GM12878 (cell line): Measurements from ENCODE around the gene PDZRN3. TPM values are rescaled to one million over a fixed set of nuclear protein-coding genes. Genes with fewer than 3 reads are reported as not detected.

Source experiments
- ATAC-seq: fragments of 200-7000 bp; cut with Tn5 transposase; 3 replicates; pipeline ENCODE4 v1.9.1; 2020; ENCODE audit warnings: mild to moderate bottlenecking, moderate library complexity
- BruUV-seq: library from RNA; stranded (reverse); fragments of 400-500 nt; replicated peaks from 2 replicates; lab custom pipeline; 2021; lab: Mats Ljungman, UMichigan
- CTCF ChIA-PET: fragments of 300-600 bp; sonication (Branson Sonifier 250); formaldehyde crosslinking; extraction: SDS; loops from one replicate; lab custom pipeline; 2021; ENCODE audit warnings: inconsistent platforms; lab: Yijun Ruan, JAX
- POLR2A ChIA-PET: fragments of 350-600 bp; formaldehyde crosslinking; extraction: SDS; loops from one replicate; lab custom pipeline; 2021; ENCODE audit warnings: inconsistent platforms; lab: Charles Lee
- RAD21 ChIA-PET: fragments of 300-600 bp; sonication (Branson Sonifier 250); formaldehyde crosslinking; loops from one replicate; lab custom pipeline; 2023; ENCODE audit warnings: antibody characterized with exemption; ENCODE audit not compliant: unreplicated experiment; lab: Charles Lee
- SMC1A ChIA-PET: fragments of 300-600 bp; sonication (Branson Sonifier 250); formaldehyde crosslinking; loops from one replicate; lab custom pipeline; 2023; ENCODE audit not compliant: unreplicated experiment, uncharacterized antibody; lab: Charles Lee
- DNase-seq: peaks from one replicate; pipeline ENCODE4 v3.0.0-alpha.2; 2011; ENCODE audit warnings: low read depth, low spot score
- FAIRE-seq: peaks from 3 replicates; lab custom pipeline; 2011; peaks lifted over from hg19 to GRCh38; lab: Jason Lieb, UNC
- H2AFZ ChIP-seq: 2 replicates; pipeline ENCODE4 v1.6.0; 2011; ENCODE audit warnings: low read depth, low read length, control low read depth; ENCODE audit not compliant: control insufficient read depth
- H3K27ac ChIP-seq: 2 replicates; pipeline ENCODE4 v1.5.1; 2011; ENCODE audit warnings: control low read depth; ENCODE audit not compliant: control insufficient read depth, insufficient read depth
- H3K27me3 ChIP-seq, 2 experiments: replicated peaks in 1 of 2; 2 replicates each; pipeline versions ENCODE4 v1.6.0 to v1.6.1; 2011; ENCODE audit warnings: low read length in 1 of 2; ENCODE audit not compliant: control insufficient read depth in 2 of 2, insufficient read depth in 2 of 2
- H3K36me3 ChIP-seq, 2 experiments: 2 replicates each; pipeline ENCODE4 v1.5.1; 2011; ENCODE audit warnings: low read length in 1 of 2; ENCODE audit not compliant: control insufficient read depth in 2 of 2, insufficient read depth in 2 of 2
- H3K4me1 ChIP-seq: 2 replicates; pipeline ENCODE4 v1.6.1; 2011; ENCODE audit warnings: mild to moderate bottlenecking, low read length, moderate library complexity, mixed read lengths; ENCODE audit not compliant: control insufficient read depth, insufficient read depth
- H3K4me2 ChIP-seq: 2 replicates; pipeline ENCODE4 v1.6.0; 2011; ENCODE audit warnings: control low read depth; ENCODE audit not compliant: control insufficient read depth, insufficient read depth
- H3K4me3 ChIP-seq: fragments of 200-600 bp; sonication (generic); 2 replicates; pipeline ENCODE4 v1.5.1; 2016
- H3K79me2 ChIP-seq: 2 replicates; pipeline ENCODE4 v1.6.0; 2011; ENCODE audit warnings: low read length; ENCODE audit not compliant: control insufficient read depth, insufficient read depth
- H3K9ac ChIP-seq: 2 replicates; pipeline ENCODE4 v1.8.0; 2011; ENCODE audit warnings: low read length, control low read depth, mixed read lengths; ENCODE audit not compliant: control insufficient read depth, insufficient read depth
- H3K9me3 ChIP-seq: replicated peaks from 3 replicates; pipeline ENCODE4 v1.5.1; 2011; ENCODE audit warnings: mild to moderate bottlenecking, low read length; ENCODE audit not compliant: control insufficient read depth, insufficient read depth
- H4K20me1 ChIP-seq: 2 replicates; pipeline ENCODE4 v1.6.0; 2011; ENCODE audit not compliant: control insufficient read depth, insufficient read depth
- CEBPB ChIP-seq, 2 experiments: fragments of 150-350 bp in 1 of 2; IDR thresholded peaks; 2 replicates each; pipeline ENCODE4 v1.6.1; 2012 to 2014; ENCODE audit warnings: low read depth in 2 of 2, low read length in 2 of 2, borderline replicate concordance in 1 of 2, inconsistent platforms in 1 of 2
- EED ChIP-seq: sonication (generic); IDR thresholded peaks from 2 replicates; pipeline ENCODE4 v1.6.1; 2016; ENCODE audit warnings: antibody characterized with exemption, low read depth
- FOS ChIP-seq: IDR thresholded peaks from 3 replicates; pipeline ENCODE4 v1.6.1; 2011; ENCODE audit warnings: borderline replicate concordance; ENCODE audit not compliant: insufficient read length; ENCODE audit errors: extremely low read depth
- FOXK2 ChIP-seq: fragments of 450-650 bp; IDR thresholded peaks from 2 replicates; pipeline ENCODE4 v1.6.1; 2017; ENCODE audit warnings: mild to moderate bottlenecking, moderate library complexity
- MYB ChIP-seq: fragments of 150-350 bp; IDR thresholded peaks from 2 replicates; pipeline ENCODE4 v1.6.1; 2014; ENCODE audit warnings: mild to moderate bottlenecking, low read depth, low read length, borderline replicate concordance
- NBN ChIP-seq: fragments of 450-650 bp; IDR thresholded peaks from 2 replicates; pipeline ENCODE4 v1.6.1; 2016
- NFIC ChIP-seq: IDR thresholded peaks from 2 replicates; pipeline ENCODE4 v1.6.1; 2012; ENCODE audit warnings: low read depth, mild to moderate bottlenecking, inconsistent platforms, low read length, moderate library complexity
- NRF1 ChIP-seq: conservative IDR thresholded peaks from 2 replicates; pipeline ENCODE4 v1.6.1; 2011; ENCODE audit warnings: mild to moderate bottlenecking, low read depth, low read length, improper control_type of control experiment
- PKNOX1 ChIP-seq: fragments of 450-650 bp; IDR thresholded peaks from 2 replicates; pipeline ENCODE4 v1.6.1; 2016; ENCODE audit warnings: mild to moderate bottlenecking
- POLR2A ChIP-seq: IDR thresholded peaks from 2 replicates; pipeline ENCODE4 v1.6.1; 2011; ENCODE audit warnings: low read depth, mild to moderate bottlenecking, low read length
- RAD51 ChIP-seq: fragments of 450-650 bp; IDR thresholded peaks from 2 replicates; pipeline ENCODE4 v1.6.1; 2016; ENCODE audit warnings: moderate library complexity, mild to moderate bottlenecking, inconsistent platforms
- RB1 ChIP-seq: fragments of 450-650 bp; formaldehyde crosslinking; IDR thresholded peaks from 2 replicates; pipeline ENCODE4 v1.6.1; 2017; ENCODE audit warnings: mild to moderate bottlenecking, borderline replicate concordance
- SMAD5 ChIP-seq: IDR thresholded peaks from 2 replicates; pipeline ENCODE4 v1.6.1; 2016; ENCODE audit warnings: antibody characterized with exemption, low read depth
- SREBF1 ChIP-seq: IDR thresholded peaks from 2 replicates; pipeline ENCODE4 v1.6.1; 2012; ENCODE audit warnings: mild to moderate bottlenecking, low read length
- ZBTB11 ChIP-seq: fragments of 450-650 bp; formaldehyde crosslinking; IDR thresholded peaks from 2 replicates; pipeline ENCODE4 v1.5.0; 2022; ENCODE audit warnings: mild to moderate bottlenecking, missing genetic modification characterization
- ZNF24 ChIP-seq: fragments of 450-650 bp; IDR thresholded peaks from 2 replicates; pipeline ENCODE4 v1.6.1; 2017; ENCODE audit warnings: antibody characterized with exemption, mild to moderate bottlenecking
- ZZZ3 ChIP-seq: IDR thresholded peaks from 2 replicates; pipeline ENCODE4 v1.6.1; 2011; ENCODE audit warnings: low read depth; ENCODE audit not compliant: control insufficient read depth, insufficient read length
- WGBS: methylation state at CpG from one replicate; pipeline ENCODE4 v1.1.6; 2016; ENCODE audit warnings: low lambda C conversion rate; ENCODE audit not compliant: insufficient replicate concordance, insufficient coverage; ENCODE audit errors: missing lambda C conversion rate; 5-methylcytosine and 5-hydroxymethylcytosine counted together
- in situ Hi-C: fragments of 300-500 bp; cut with MboI; formaldehyde crosslinking; loops from 9 replicates; pipeline ENCODE4 v1.14.3; 2018; ENCODE audit warnings: mixed read lengths
- intact Hi-C: fragments of 100-400 bp; cut with micrococcal nuclease; formaldehyde crosslinking; loops from one replicate; pipeline ENCODE4 v1.14.2; 2022; ENCODE audit not compliant: unreplicated experiment
- polyA plus RNA-seq, 11 experiments: library from polyadenylated mRNA; depleted of rRNA in 4 of 11; unstranded in 6 of 11; stranded (reverse) in 5 of 11; fragments of >200 nt; fragmentation: Nextera tagmentation in 4 of 11; fragmentation: Illumina TruSeq in 1 of 11; extraction: Ambion mirVana in 4 of 11; extraction: Trizol in 1 of 11; gene quantifications; 1 replicate in 1 of 11; 2 replicates in 10 of 11; pipeline versions ENCODE4 v1.2.1 to v1.2.3, GENCODE V29; 2011 to 2016; ENCODE audit warnings: inconsistent platforms in 2 of 11, missing spikeins in 2 of 11, low read depth in 1 of 11
- total RNA-seq, 4 experiments: library from RNA; depleted of rRNA in 3 of 4; stranded (reverse); fragments of >200 nt in 3 of 4; fragmentation: Illumina TruSeq in 1 of 4; extraction: Trizol in 1 of 4; gene quantifications; 2 replicates each; pipeline versions ENCODE4 v1.2.1 to v1.2.3, GENCODE V29; 2013 to 2021
- TF ChIP-seq, protein P1 (sequence below): IDR thresholded peaks from 2 replicates; pipeline ENCODE4 v1.6.1; 2011; ENCODE audit warnings: borderline replicate concordance, low read depth, mild to moderate bottlenecking, moderate library complexity, mixed read lengths, low read length; ENCODE audit not compliant: insufficient read depth; ENCODE audit errors: extremely low read length
- TF ChIP-seq, protein P2 (sequence below): IDR thresholded peaks from 2 replicates; pipeline ENCODE4 v1.6.1; 2012; ENCODE audit warnings: low read depth, low read length, improper control_type of control experiment

Gene PDZRN3
- total and polyA plus RNA-seq, 10 of the 15 experiments (the other 5 are each of a cell fraction or from before 2014, with no cell fraction given), result 0.07 to 0.37 (median 0.12) TPM; not detected in 6

DNA sequence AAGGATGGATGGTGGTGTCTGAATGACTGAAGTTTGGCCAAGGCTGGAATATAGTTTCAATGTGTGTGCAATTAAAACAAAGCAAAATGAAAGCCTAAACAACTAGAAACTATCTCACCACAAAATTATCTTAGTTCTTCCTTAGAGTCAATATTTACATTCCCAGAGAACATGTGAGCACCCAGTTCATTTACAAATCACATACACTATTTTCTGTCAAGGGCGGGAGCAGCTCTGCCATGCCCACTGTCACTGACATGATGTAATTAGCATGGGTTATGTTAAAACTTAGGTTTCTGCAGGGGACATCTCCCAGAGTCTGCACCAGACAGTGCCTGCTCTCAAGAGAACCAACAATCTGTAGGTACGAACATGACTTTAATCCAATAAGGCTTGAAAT is 65.0 kb downstream of the PDZRN3 start:
- ChIA-PET SMC1A (no interaction called here), CTCF (no interaction called here), POLR2A (no interaction called here), RAD21 (no interaction called here)
- TF ChIP-seq RAD51, result no peak
- TF ChIP-seq ZNF24, result no peak
- TF ChIP-seq, protein P1, sequence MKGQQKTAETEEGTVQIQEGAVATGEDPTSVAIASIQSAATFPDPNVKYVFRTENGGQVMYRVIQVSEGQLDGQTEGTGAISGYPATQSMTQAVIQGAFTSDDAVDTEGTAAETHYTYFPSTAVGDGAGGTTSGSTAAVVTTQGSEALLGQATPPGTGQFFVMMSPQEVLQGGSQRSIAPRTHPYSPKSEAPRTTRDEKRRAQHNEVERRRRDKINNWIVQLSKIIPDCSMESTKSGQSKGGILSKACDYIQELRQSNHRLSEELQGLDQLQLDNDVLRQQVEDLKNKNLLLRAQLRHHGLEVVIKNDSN, result no peak
- TF ChIP-seq PKNOX1, result no peak
- no peak for TF ChIP-seq SMAD5
- no peak for TF ChIP-seq EED
- TF ChIP-seq NFIC, result no peak
- TF ChIP-seq NBN, result no peak
- TF ChIP-seq CEBPB (IDR thresholded peaks at IDR 0.05; ENCODE audit: borderline replicate concordance in 1 of 2, low read depth in 2 of 2, low read length in 2 of 2), result no peak
- TF ChIP-seq FOS, result no peak
- TF ChIP-seq MYB, result no peak
- TF ChIP-seq NRF1, result no peak
- TF ChIP-seq, protein P2, sequence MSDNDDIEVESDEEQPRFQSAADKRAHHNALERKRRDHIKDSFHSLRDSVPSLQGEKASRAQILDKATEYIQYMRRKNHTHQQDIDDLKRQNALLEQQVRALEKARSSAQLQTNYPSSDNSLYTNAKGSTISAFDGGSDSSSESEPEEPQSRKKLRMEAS, result no peak
- no peak for TF ChIP-seq ZZZ3
- no peak for TF ChIP-seq RB1
- TF ChIP-seq POLR2A, result no peak
- TF ChIP-seq ZBTB11 (CRISPR knock-in tag), result no peak
- no peak for TF ChIP-seq FOXK2
- TF ChIP-seq SREBF1, result no peak
- Histone ChIP-seq H3K9ac (no peak overlapping the region), H3K4me3 (no peak overlapping the region), H3K27me3 (peaks cover 0 to 1% of the 10 kb centered on the region in 2 experiments; a peak in 1 of 4 replicates), H2AFZ (no peak overlapping the region), H3K27ac (no peak overlapping the region), H4K20me1 (no peaks in the 10 kb centered on the region), H3K9me3 (no peaks in the 10 kb centered on the region), H3K4me1 (no peaks in the 10 kb centered on the region), H3K36me3 (no peaks in the 10 kb centered on the region), H3K4me2 (no peak overlapping the region), H3K79me2 (no peaks in the 10 kb centered on the region)
- no peak for ATAC-seq
- intact Hi-C loops, result no loop called here
- no peak for FAIRE-seq
- WGBS, result 45% methylated on average over 2 of the region's 2 CpGs
- DNase-seq, result no peak
- in situ Hi-C loops, result no loop called here
- BruUV-seq, result no TSS peak
